Stimulated activated CD4-positive, alpha-beta T cell treated with anti-CD3 and anti-CD28 coated beads, TNF-alpha, amount 100 ng/mL, for 24 hours (primary cell): ENCODE measurements around the gene RPGRIP1L.
A peak's percentile ranks its signal among the peaks of the same experiment; 100 is the strongest.

Experiments used
- DNase-seq, 3 experiments: peaks; one replicate each; pipeline ENCODE4 v3.0.0-alpha.2; 2020; ENCODE audit warnings: low read depth in 3 of 3

RPGRIP1L gene

GRCh38 chr16:53600616-53601015, 103.0 kb downstream of the RPGRIP1L start:
- DNase-seq: no peak

- DNase-seq: no peak
Measured at GRCh38 chr16:53600126-53600525, 103.5 kb downstream of the RPGRIP1L start.

GRCh38 chr16:53599548-53599947, 104.1 kb downstream of the RPGRIP1L start:
- no peak for DNase-seq

GRCh38 chr16:53598511-53599275, 105.0 kb downstream of the RPGRIP1L start:
- DNase-seq: no peak

GRCh38 chr16:53597776-53598175, 105.9 kb downstream of the RPGRIP1L start:
- DNase-seq: no peak

GRCh38 chr16:53588081-53588648, 115.5 kb downstream of the RPGRIP1L start:
- no peak for DNase-seq

GRCh38 chr16:53583401-53583800, 120.3 kb downstream of the RPGRIP1L start:
- DNase-seq: no peak

GRCh38 chr16:53581784-53582183, 121.9 kb downstream of the RPGRIP1L start:
- no peak for DNase-seq

GRCh38 chr16:53580038-53580802, 123.4 kb downstream of the RPGRIP1L start:
- DNase-seq: no peak

GRCh38 chr16:53576904-53577303, 126.8 kb downstream of the RPGRIP1L start:
- DNase-seq: no peak

GRCh38 chr16:53576210-53576609, 127.4 kb downstream of the RPGRIP1L start:
- no peak for DNase-seq

GRCh38 chr16:53571763-53572162, 131.9 kb downstream of the RPGRIP1L start:
- DNase-seq: no peak

GRCh38 chr16:53566552-53567245, 137.0 kb downstream of the RPGRIP1L start:
- DNase-seq: no peak

- DNase-seq: no peak
Measured at GRCh38 chr16:53565296-53565863, 138.3 kb downstream of the RPGRIP1L start.

- DNase-seq: no peak
Measured at GRCh38 chr16:53563426-53563825, 140.2 kb downstream of the RPGRIP1L start.

- DNase-seq: no peak
Measured at GRCh38 chr16:53561101-53561888, 142.4 kb downstream of the RPGRIP1L start.

GRCh38 chr16:53559270-53559951, 144.2 kb downstream of the RPGRIP1L start:
- no peak for DNase-seq

GRCh38 chr16:53558710-53559109, 144.9 kb downstream of the RPGRIP1L start:
- DNase-seq: no peak

GRCh38 chr16:53556521-53556920, 147.1 kb downstream of the RPGRIP1L start:
- no peak for DNase-seq

- peak; percentile 16 to 31 (median 25) for DNase-seq
Measured at GRCh38 chr16:53549970-53550690, 153.5 kb downstream of the RPGRIP1L start.
